ENCODE data around the gene OR10J5. TPM values are rescaled to one million over a fixed set of nuclear protein-coding genes. Genes with fewer than 3 reads are reported as not detected.

Gene OR10J5
- total RNA-seq, 1 donor from 2014 or later, result not detected

- DNase-seq (ENCODE audit: low spot score), result no peak
- H3K9me3 Mint-ChIP-seq (ENCODE audit: unreplicated experiment), result no peaks in the 10 kb centered on the region
These were observed 26.9 kb upstream of the OR10J5 start for GRCh38 chr1:159562680-159563079.

GRCh38 chr1:159561497-159561896 lies 25.7 kb upstream of the OR10J5 start:
- H3K9me3 Mint-ChIP-seq (ENCODE audit: unreplicated experiment), result no peaks in the 10 kb centered on the region
- H3K27ac Mint-ChIP-seq (ENCODE audit: unreplicated experiment), result no peak overlapping the region

More at GRCh38 chr1:159562680-159563079, 26.9 kb upstream of the OR10J5 start:
- H3K4me3 Mint-ChIP-seq (ENCODE audit: unreplicated experiment), result no peak overlapping the region
- no peak for TF ChIP-seq CTCF (IDR thresholded peaks at IDR 0.05; ENCODE audit: unreplicated experiment)
- no peaks in the 10 kb centered on the region for H3K36me3 Mint-ChIP-seq (ENCODE audit: low read depth, unreplicated experiment)
- H3K27ac Mint-ChIP-seq (ENCODE audit: unreplicated experiment), result no peak overlapping the region
- no peaks in the 10 kb centered on the region for H3K4me1 Mint-ChIP-seq (ENCODE audit: unreplicated experiment)
- no peaks in the 10 kb centered on the region for H3K27me3 Mint-ChIP-seq (ENCODE audit: unreplicated experiment)

GRCh38 chr1:159560599-159560998 lies 24.8 kb upstream of the OR10J5 start:
- Mint-ChIP-seq H3K27me3 (ENCODE audit: unreplicated experiment) (no peaks in the 10 kb centered on the region), H3K27ac (ENCODE audit: unreplicated experiment) (no peak overlapping the region), H3K4me3 (ENCODE audit: unreplicated experiment) (no peak overlapping the region), H3K9me3 (ENCODE audit: unreplicated experiment) (no peaks in the 10 kb centered on the region), H3K36me3 (ENCODE audit: low read depth, unreplicated experiment) (no peaks in the 10 kb centered on the region), H3K4me1 (ENCODE audit: unreplicated experiment) (no peaks in the 10 kb centered on the region)
- DNase-seq (ENCODE audit: low spot score), result no peak
- no peak for TF ChIP-seq CTCF (IDR thresholded peaks at IDR 0.05; ENCODE audit: unreplicated experiment)

More at GRCh38 chr1:159561497-159561896, 25.7 kb upstream of the OR10J5 start:
- Mint-ChIP-seq H3K36me3 (ENCODE audit: low read depth, unreplicated experiment) (no peaks in the 10 kb centered on the region), H3K4me3 (ENCODE audit: unreplicated experiment) (no peak overlapping the region), H3K4me1 (ENCODE audit: unreplicated experiment) (no peaks in the 10 kb centered on the region), H3K27me3 (ENCODE audit: unreplicated experiment) (no peaks in the 10 kb centered on the region)
- DNase-seq (ENCODE audit: low spot score), result no peak
- TF ChIP-seq CTCF (IDR thresholded peaks at IDR 0.05; ENCODE audit: unreplicated experiment), result no peak

- H3K36me3 Mint-ChIP-seq (ENCODE audit: low read depth, unreplicated experiment), result no peaks in the 10 kb centered on the region
- no peak for DNase-seq (ENCODE audit: low spot score)
- TF ChIP-seq CTCF (IDR thresholded peaks at IDR 0.05; ENCODE audit: unreplicated experiment), result no peak
- H3K27me3 Mint-ChIP-seq (ENCODE audit: unreplicated experiment), result no peaks in the 10 kb centered on the region
- no peaks in the 10 kb centered on the region for H3K4me1 Mint-ChIP-seq (ENCODE audit: unreplicated experiment)
- H3K4me3 Mint-ChIP-seq (ENCODE audit: unreplicated experiment), result no peak overlapping the region
- no peaks in the 10 kb centered on the region for H3K9me3 Mint-ChIP-seq (ENCODE audit: unreplicated experiment)
- no peak overlapping the region for H3K27ac Mint-ChIP-seq (ENCODE audit: unreplicated experiment)
These were observed 21.1 kb upstream of the OR10J5 start for GRCh38 chr1:159556931-159557369.

GRCh38 chr1:159554696-159555095 lies 18.9 kb upstream of the OR10J5 start:
- no peaks in the 10 kb centered on the region for H3K27me3 Mint-ChIP-seq (ENCODE audit: unreplicated experiment)
- no peak for DNase-seq (ENCODE audit: low spot score)
- no peaks in the 10 kb centered on the region for H3K4me1 Mint-ChIP-seq (ENCODE audit: unreplicated experiment)
- H3K27ac Mint-ChIP-seq (ENCODE audit: unreplicated experiment), result no peak overlapping the region
- H3K9me3 Mint-ChIP-seq (ENCODE audit: unreplicated experiment), result no peaks in the 10 kb centered on the region
- TF ChIP-seq CTCF (IDR thresholded peaks at IDR 0.05; ENCODE audit: unreplicated experiment), result no peak
- H3K4me3 Mint-ChIP-seq (ENCODE audit: unreplicated experiment), result no peak overlapping the region
- H3K36me3 Mint-ChIP-seq (ENCODE audit: low read depth, unreplicated experiment), result no peaks in the 10 kb centered on the region
